GM23338 (cell line): ENCODE data around the gene HCAR1. TPM values are rescaled to one million over a fixed set of nuclear protein-coding genes. Genes with fewer than 3 reads are reported as not detected.

ENCODE experiments used
- ATAC-seq: fragments of 200-7000 bp; cut with Tn5 transposase; 3 replicates; pipeline ENCODE4 v1.9.1; 2020
- DNase-seq: peaks from one replicate; pipeline ENCODE4 v3.0.0-alpha.2; 2015; ENCODE audit warnings: low spot score
- H2AFZ ChIP-seq: fragments of 200-600 bp; sonication (generic); 2 replicates; pipeline ENCODE4 v1.8.0; 2016; ENCODE audit warnings: antibody characterized with exemption, mild to moderate bottlenecking, moderate library complexity
- H3F3A ChIP-seq: fragments of 200-600 bp; sonication (generic); replicated peaks from 2 replicates; pipeline ENCODE4 v1.8.0; 2017; ENCODE audit warnings: antibody characterized with exemption, mixed run types, low read depth
- H3K27ac ChIP-seq: fragments of 200-600 bp; sonication (generic); 2 replicates; pipeline ENCODE4 v1.6.1; 2016; ENCODE audit warnings: low read depth
- H3K27me3 ChIP-seq: fragments of 200-600 bp; sonication (generic); 2 replicates; pipeline ENCODE4 v1.8.0; 2016; ENCODE audit warnings: mild to moderate bottlenecking, mixed run types, moderate library complexity; ENCODE audit not compliant: insufficient read depth
- H3K36me3 ChIP-seq: fragments of 200-600 bp; sonication (generic); 2 replicates; pipeline ENCODE4 v1.8.0; 2016; ENCODE audit warnings: mild to moderate bottlenecking; ENCODE audit not compliant: insufficient read depth
- H3K4me1 ChIP-seq: fragments of 200-600 bp; sonication (generic); 2 replicates; pipeline ENCODE4 v1.8.0; 2016; ENCODE audit warnings: mild to moderate bottlenecking, moderate library complexity; ENCODE audit not compliant: insufficient read depth
- H3K4me2 ChIP-seq: fragments of 200-600 bp; sonication (generic); 2 replicates; pipeline ENCODE4 v1.7.1; 2017; ENCODE audit warnings: mixed run types
- H3K4me3 ChIP-seq: fragments of 200-600 bp; sonication (generic); 2 replicates; pipeline ENCODE4 v1.6.1; 2016; ENCODE audit warnings: mixed run types
- H3K79me2 ChIP-seq: fragments of 200-600 bp; sonication (generic); replicated peaks from 2 replicates; pipeline ENCODE4 v1.8.0; 2017; ENCODE audit warnings: mild to moderate bottlenecking; ENCODE audit not compliant: insufficient read depth
- H3K9me2 ChIP-seq: fragments of 200-600 bp; sonication (generic); 2 replicates; pipeline ENCODE4 v1.8.0; 2017; ENCODE audit not compliant: insufficient read depth
- H4K20me1 ChIP-seq: fragments of 200-600 bp; sonication (generic); replicated peaks from 2 replicates; pipeline ENCODE4 v1.8.0; 2017; ENCODE audit warnings: mild to moderate bottlenecking; ENCODE audit not compliant: insufficient read depth
- H3K27ac Mint-ChIP-seq: 2 replicates; pipeline ENCODE4 v1.8.0; 2020; ENCODE audit warnings: inconsistent platforms, mild to moderate bottlenecking, moderate library complexity, mixed read lengths
- H3K27me3 Mint-ChIP-seq: 3 replicates; pipeline ENCODE4 v1.8.0; 2022; ENCODE audit warnings: low read depth, mild to moderate bottlenecking, moderate library complexity, mixed read lengths, inconsistent platforms; ENCODE audit not compliant: insufficient read depth, poor library complexity
- H3K36me3 Mint-ChIP-seq: 3 replicates; pipeline ENCODE4 v1.8.0; 2021; ENCODE audit warnings: low read depth, mild to moderate bottlenecking, inconsistent platforms, moderate library complexity, mixed read lengths
- H3K4me1 Mint-ChIP-seq: 3 replicates; pipeline ENCODE4 v1.8.0; 2020; ENCODE audit warnings: mild to moderate bottlenecking, inconsistent platforms, mixed read lengths
- H3K4me3 Mint-ChIP-seq: 3 replicates; pipeline ENCODE4 v1.8.0; 2021; ENCODE audit warnings: moderate library complexity, mild to moderate bottlenecking, inconsistent platforms, mixed read lengths
- H3K9me3 Mint-ChIP-seq: 3 replicates; pipeline ENCODE4 v1.8.0; 2020; ENCODE audit warnings: moderate library complexity, mild to moderate bottlenecking, inconsistent platforms, mixed read lengths
- JUNB ChIP-seq: IDR thresholded peaks from one replicate; pipeline ENCODE4 v1.6.1; 2016; ENCODE audit warnings: antibody characterized with exemption; ENCODE audit not compliant: unreplicated experiment
- POLR2AphosphoS5 ChIP-seq: IDR thresholded peaks from 2 replicates; pipeline ENCODE4 v1.6.1; 2016; ENCODE audit warnings: antibody characterized with exemption, low read depth
- STAT1 ChIP-seq: IDR thresholded peaks from one replicate; pipeline ENCODE4 v1.6.1; 2016; ENCODE audit warnings: antibody characterized with exemption; ENCODE audit not compliant: unreplicated experiment
- ZNF331 ChIP-seq: fragments of 250-450 bp; sonication (Bioruptor Pico); IDR thresholded peaks from 2 replicates; pipeline ENCODE4 v1.5.0; 2020; ENCODE audit warnings: low read depth, mild to moderate bottlenecking, moderate library complexity
- polyA plus RNA-seq: library from polyadenylated mRNA; unstranded; fragments of >200 nt; fragmentation: Nextera tagmentation; extraction: Ambion mirVana; gene quantifications from 2 replicates; pipeline ENCODE4 v1.2.1, GENCODE V29; 2016
- total RNA-seq: library from RNA; depleted of rRNA; stranded (reverse); fragments of >200 nt; shearing (Covaris generic); gene quantifications from 2 replicates; pipeline ENCODE4 v1.2.3, GENCODE V29; 2014
- TF ChIP-seq, protein P1 (sequence below), 2 experiments: fragments of 200-600 bp in 1 of 2; sonication (generic) in 1 of 2; conservative IDR thresholded peaks; 2 replicates each; pipeline versions ENCODE4 v1.5.1 to v1.6.1; 2016 to 2017; ENCODE audit warnings: antibody characterized with exemption in 2 of 2, low read depth in 2 of 2, mild to moderate bottlenecking in 2 of 2, moderate library complexity in 1 of 2
- TF ChIP-seq, protein P2 (sequence below): fragments of 250-450 bp; sonication (Bioruptor Pico); IDR thresholded peaks from 2 replicates; pipeline ENCODE4 v1.5.0; 2020; ENCODE audit warnings: mild to moderate bottlenecking, moderate library complexity
- TF ChIP-seq, protein P3 (sequence below): IDR thresholded peaks from 2 replicates; pipeline ENCODE4 v1.6.1; 2016; ENCODE audit warnings: antibody characterized with exemption

Gene HCAR1
- total and polyA plus RNA-seq, 2 experiments from 2014 or later = 0.17 TPM; not detected in 1

DNA sequence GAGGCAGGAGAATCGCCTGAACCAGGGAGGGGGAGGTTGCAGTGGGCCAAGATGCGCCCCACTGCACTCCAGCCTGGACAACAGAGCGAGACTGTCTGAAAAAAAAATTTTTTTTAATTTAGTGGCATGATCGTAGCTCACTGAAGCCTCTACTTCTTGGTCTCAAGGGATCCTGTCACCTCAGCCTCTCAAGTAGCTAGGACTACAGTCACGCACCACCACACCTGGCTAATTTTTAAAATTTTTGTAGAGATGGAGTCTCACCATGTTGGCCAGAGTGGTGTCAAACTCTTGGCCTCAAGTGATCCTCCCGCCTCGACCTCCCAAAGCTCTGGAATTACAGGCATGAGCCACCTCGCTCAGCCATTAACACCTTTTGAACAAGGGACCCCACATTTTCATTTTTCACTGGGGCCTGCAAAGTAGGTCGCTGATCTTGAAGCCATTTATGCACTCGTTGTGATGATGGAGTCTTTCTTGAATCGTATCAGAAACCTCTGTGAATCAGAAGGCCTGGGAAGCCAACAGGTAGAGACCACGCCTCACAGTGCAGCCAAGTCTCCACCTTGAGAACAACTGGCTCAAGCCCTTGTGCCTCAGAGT is 5.9 kb downstream of the HCAR1 start:
- Mint-ChIP-seq H3K27me3 (no peaks in the 10 kb centered on the region), H3K9me3 (no peaks in the 10 kb centered on the region), H3K4me1 (peaks cover 8% of the 10 kb centered on the region), H3K36me3 (no peaks in the 10 kb centered on the region), H3K4me3 (no peak overlapping the region), H3K27ac (no peak overlapping the region)
- no peak overlapping the region; the same call in 1 of the 2 replicates for H2AFZ ChIP-seq
- no peaks in the 10 kb centered on the region for H3K27me3 ChIP-seq
- no peaks in the 10 kb centered on the region for H3K9me2 ChIP-seq
- ATAC-seq = no peak
- H3F3A ChIP-seq = no peaks in the 10 kb centered on the region
- no peaks in the 10 kb centered on the region for H3K36me3 ChIP-seq
- H3K4me3 ChIP-seq = no peak overlapping the region
- TF ChIP-seq, protein P1, sequence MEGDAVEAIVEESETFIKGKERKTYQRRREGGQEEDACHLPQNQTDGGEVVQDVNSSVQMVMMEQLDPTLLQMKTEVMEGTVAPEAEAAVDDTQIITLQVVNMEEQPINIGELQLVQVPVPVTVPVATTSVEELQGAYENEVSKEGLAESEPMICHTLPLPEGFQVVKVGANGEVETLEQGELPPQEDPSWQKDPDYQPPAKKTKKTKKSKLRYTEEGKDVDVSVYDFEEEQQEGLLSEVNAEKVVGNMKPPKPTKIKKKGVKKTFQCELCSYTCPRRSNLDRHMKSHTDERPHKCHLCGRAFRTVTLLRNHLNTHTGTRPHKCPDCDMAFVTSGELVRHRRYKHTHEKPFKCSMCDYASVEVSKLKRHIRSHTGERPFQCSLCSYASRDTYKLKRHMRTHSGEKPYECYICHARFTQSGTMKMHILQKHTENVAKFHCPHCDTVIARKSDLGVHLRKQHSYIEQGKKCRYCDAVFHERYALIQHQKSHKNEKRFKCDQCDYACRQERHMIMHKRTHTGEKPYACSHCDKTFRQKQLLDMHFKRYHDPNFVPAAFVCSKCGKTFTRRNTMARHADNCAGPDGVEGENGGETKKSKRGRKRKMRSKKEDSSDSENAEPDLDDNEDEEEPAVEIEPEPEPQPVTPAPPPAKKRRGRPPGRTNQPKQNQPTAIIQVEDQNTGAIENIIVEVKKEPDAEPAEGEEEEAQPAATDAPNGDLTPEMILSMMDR (conservative IDR thresholded peaks at IDR 0.05; ENCODE audit: low read depth in 2 of 2) = no peak
- no peak for TF ChIP-seq STAT1
- TF ChIP-seq, protein P2, sequence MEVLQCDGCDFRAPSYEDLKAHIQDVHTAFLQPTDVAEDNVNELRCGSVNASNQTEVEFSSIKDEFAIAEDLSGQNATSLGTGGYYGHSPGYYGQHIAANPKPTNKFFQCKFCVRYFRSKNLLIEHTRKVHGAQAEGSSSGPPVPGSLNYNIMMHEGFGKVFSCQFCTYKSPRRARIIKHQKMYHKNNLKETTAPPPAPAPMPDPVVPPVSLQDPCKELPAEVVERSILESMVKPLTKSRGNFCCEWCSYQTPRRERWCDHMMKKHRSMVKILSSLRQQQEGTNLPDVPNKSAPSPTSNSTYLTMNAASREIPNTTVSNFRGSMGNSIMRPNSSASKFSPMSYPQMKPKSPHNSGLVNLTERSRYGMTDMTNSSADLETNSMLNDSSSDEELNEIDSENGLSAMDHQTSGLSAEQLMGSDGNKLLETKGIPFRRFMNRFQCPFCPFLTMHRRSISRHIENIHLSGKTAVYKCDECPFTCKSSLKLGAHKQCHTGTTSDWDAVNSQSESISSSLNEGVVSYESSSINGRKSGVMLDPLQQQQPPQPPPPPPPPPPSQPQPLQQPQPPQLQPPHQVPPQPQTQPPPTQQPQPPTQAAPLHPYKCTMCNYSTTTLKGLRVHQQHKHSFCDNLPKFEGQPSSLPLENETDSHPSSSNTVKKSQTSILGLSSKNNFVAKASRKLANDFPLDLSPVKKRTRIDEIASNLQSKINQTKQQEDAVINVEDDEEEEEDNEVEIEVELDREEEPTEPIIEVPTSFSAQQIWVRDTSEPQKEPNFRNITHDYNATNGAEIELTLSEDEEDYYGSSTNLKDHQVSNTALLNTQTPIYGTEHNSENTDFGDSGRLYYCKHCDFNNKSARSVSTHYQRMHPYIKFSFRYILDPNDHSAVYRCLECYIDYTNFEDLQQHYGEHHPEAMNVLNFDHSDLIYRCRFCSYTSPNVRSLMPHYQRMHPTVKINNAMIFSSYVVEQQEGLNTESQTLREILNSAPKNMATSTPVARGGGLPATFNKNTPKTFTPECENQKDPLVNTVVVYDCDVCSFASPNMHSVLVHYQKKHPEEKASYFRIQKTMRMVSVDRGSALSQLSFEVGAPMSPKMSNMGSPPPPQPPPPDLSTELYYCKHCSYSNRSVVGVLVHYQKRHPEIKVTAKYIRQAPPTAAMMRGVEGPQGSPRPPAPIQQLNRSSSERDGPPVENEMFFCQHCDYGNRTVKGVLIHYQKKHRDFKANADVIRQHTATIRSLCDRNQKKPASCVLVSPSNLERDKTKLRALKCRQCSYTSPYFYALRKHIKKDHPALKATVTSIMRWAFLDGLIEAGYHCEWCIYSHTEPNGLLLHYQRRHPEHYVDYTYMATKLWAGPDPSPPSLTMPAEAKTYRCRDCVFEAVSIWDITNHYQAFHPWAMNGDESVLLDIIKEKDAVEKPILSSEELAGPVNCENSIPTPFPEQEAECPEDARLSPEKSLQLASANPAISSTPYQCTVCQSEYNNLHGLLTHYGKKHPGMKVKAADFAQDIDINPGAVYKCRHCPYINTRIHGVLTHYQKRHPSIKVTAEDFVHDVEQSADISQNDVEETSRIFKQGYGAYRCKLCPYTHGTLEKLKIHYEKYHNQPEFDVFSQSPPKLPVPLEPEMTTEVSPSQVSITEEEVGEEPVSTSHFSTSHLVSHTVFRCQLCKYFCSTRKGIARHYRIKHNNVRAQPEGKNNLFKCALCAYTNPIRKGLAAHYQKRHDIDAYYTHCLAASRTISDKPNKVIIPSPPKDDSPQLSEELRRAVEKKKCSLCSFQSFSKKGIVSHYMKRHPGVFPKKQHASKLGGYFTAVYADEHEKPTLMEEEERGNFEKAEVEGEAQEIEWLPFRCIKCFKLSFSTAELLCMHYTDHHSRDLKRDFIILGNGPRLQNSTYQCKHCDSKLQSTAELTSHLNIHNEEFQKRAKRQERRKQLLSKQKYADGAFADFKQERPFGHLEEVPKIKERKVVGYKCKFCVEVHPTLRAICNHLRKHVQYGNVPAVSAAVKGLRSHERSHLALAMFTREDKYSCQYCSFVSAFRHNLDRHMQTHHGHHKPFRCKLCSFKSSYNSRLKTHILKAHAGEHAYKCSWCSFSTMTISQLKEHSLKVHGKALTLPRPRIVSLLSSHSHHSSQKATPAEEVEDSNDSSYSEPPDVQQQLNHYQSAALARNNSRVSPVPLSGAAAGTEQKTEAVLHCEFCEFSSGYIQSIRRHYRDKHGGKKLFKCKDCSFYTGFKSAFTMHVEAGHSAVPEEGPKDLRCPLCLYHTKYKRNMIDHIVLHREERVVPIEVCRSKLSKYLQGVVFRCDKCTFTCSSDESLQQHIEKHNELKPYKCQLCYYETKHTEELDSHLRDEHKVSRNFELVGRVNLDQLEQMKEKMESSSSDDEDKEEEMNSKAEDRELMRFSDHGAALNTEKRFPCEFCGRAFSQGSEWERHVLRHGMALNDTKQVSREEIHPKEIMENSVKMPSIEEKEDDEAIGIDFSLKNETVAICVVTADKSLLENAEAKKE (CRISPR knock-in tag) = no peak
- DNase-seq = no peak
- no peak overlapping the region for H3K27ac ChIP-seq
- H3K4me1 ChIP-seq = no peaks in the 10 kb centered on the region
- no peaks in the 10 kb centered on the region for H3K79me2 ChIP-seq
- H3K4me2 ChIP-seq = no peak overlapping the region
- H4K20me1 ChIP-seq = no peaks in the 10 kb centered on the region

DNA sequence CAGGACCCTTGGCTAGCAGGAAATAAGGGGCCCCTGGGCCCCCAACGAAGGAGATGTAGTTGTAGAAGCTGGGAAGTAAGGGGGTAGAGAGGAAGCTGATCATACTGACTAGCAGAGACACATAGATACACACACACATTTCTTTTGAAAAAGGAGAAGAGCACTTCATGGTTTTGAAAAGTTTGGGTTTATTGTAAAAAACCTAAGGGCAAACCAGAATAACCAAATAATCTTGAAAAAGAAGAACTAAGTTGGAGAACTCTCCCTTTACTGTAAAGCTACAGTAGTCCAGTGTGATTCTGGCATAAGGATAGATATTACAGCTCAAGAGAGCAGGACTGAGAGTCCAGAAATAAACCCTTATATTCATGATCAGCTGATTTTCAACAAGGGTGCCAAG is 8.3 kb downstream of the HCAR1 start:
- no peaks in the 10 kb centered on the region for H3K4me1 ChIP-seq
- no peaks in the 10 kb centered on the region for H3F3A ChIP-seq
- H3K36me3 ChIP-seq = no peaks in the 10 kb centered on the region
- Mint-ChIP-seq H3K4me3 (no peak overlapping the region), H3K36me3 (no peaks in the 10 kb centered on the region), H3K4me1 (peaks cover 8% of the 10 kb centered on the region), H3K27me3 (peaks cover 3% of the 10 kb centered on the region), H3K9me3 (no peaks in the 10 kb centered on the region), H3K27ac (no peak overlapping the region)
- ATAC-seq = no peak
- no peaks in the 10 kb centered on the region for H3K79me2 ChIP-seq
- H4K20me1 ChIP-seq = no peaks in the 10 kb centered on the region
- TF ChIP-seq, protein P3, sequence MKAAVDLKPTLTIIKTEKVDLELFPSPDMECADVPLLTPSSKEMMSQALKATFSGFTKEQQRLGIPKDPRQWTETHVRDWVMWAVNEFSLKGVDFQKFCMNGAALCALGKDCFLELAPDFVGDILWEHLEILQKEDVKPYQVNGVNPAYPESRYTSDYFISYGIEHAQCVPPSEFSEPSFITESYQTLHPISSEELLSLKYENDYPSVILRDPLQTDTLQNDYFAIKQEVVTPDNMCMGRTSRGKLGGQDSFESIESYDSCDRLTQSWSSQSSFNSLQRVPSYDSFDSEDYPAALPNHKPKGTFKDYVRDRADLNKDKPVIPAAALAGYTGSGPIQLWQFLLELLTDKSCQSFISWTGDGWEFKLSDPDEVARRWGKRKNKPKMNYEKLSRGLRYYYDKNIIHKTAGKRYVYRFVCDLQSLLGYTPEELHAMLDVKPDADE = no peak
- TF ChIP-seq ZNF331 (CRISPR knock-in tag) = no peak
- TF ChIP-seq JUNB = no peak
- no peak for TF ChIP-seq STAT1
- no peak for TF ChIP-seq POLR2AphosphoS5
- no peak overlapping the region for H2AFZ ChIP-seq
- H3K9me2 ChIP-seq = no peaks in the 10 kb centered on the region
- no peak overlapping the region for H3K27ac ChIP-seq
- H3K4me2 ChIP-seq = no peak overlapping the region
- no peak for DNase-seq
- no peak overlapping the region for H3K4me3 ChIP-seq
- no peaks in the 10 kb centered on the region for H3K27me3 ChIP-seq
